Stimulated activated effector memory CD8-positive, alpha-beta T cell treated with anti-CD3 and anti-CD28 coated beads, Interleukin-12 subunit alpha, Interleukin-12 subunit beta, amount 100 ng/mL, for 72 hours (primary cell): Measurements from ENCODE around the gene TRIM34.
A peak's percentile ranks its signal among the peaks of the same experiment; 100 is the strongest.
"Not testable (repeated sequence)": the region's sequence is repeated elsewhere in the genome, so short reads cannot be mapped to it uniquely, and the experiment has no call there.

Source experiments
- ATAC-seq: fragments of 150-1000 bp; cut with Tn5 transposase; 2 replicates; pipeline ENCODE4 v1.10.0; 2021
- DNase-seq, 2 donors: peaks; one replicate each; pipeline ENCODE4 v3.0.0; 2021 to 2022; ENCODE audit warnings: low spot score in 2 of 2
- H3K27ac Mint-ChIP-seq: one replicate; pipeline ENCODE4 v1.8.0; 2022; ENCODE audit warnings: mild to moderate bottlenecking, mixed read lengths
- H3K36me3 Mint-ChIP-seq: one replicate; pipeline ENCODE4 v1.8.0; 2022; ENCODE audit warnings: mild to moderate bottlenecking, mixed read lengths
- H3K4me1 Mint-ChIP-seq: one replicate; pipeline ENCODE4 v1.8.0; 2022; ENCODE audit warnings: mixed read lengths
- H3K4me3 Mint-ChIP-seq: one replicate; pipeline ENCODE4 v1.8.0; 2022; ENCODE audit warnings: mild to moderate bottlenecking, mixed read lengths
- H3K9me3 Mint-ChIP-seq: one replicate; pipeline ENCODE4 v1.8.0; 2022; ENCODE audit warnings: mixed read lengths

TRIM34 gene

DNA sequence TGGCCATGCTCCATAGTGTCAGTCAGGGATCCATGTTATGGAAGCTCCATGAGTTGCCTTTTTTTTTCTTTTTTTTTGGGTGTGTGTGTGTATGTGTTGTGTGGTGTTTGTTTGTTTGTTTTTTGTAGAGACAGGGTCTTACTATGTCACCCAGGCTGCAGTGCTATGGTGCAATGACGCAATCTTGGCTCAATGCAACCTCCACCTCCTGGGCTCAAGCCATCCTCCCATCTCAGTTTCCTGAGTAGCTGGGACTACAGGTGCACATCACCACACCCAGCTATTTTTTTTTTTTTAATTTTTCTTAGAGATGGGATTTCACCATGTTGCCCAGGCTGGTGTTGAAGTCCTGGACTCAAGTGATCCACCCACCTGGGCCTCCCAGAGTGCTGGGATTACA is 63.7 kb downstream of the TRIM34 start:
- Mint-ChIP-seq H3K9me3 (no peaks in the 10 kb centered on the region), H3K27ac (no peak overlapping the region), H3K36me3 (peaks cover 41% of the 10 kb centered on the region), H3K4me3 (no peak overlapping the region), H3K4me1 (peaks cover 67% of the 10 kb centered on the region)
- ATAC-seq (no peak), DNase-seq (no peak)

DNA sequence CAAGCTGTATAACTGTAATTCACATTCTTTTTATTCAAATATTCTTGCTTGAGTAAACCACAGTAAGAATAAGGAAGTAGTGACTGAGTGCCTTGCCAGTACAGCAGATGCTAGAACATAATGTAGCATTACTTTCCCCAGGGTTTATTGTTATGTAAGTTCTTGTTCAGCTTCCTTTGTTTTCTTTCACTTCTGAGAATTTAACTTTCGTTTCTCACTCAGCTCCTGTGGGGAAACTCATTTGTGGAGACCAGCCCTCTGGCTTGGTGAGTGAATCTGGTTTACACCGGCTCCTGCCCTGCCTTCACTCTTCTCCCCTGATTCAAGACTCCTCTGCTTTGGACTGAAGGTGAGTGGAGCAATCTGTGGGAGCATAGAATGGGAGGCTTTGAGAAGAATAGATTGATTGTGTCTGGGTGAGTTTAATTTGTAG is 64.8 kb downstream of the TRIM34 start, which contains the start of gene TRIM22:
TSS of gene TRIM22 (plus strand) at position 240 of the 433 bp plus-strand sequence. CDS start 6,443 bp downstream, outside the sequence.
- Mint-ChIP-seq H3K36me3 (peaks cover 34% of the 10 kb centered on the region), H3K4me1 (peaks cover 65% of the 10 kb centered on the region), H3K27ac (peak within 1 kb of the TSS; percentile 95), H3K4me3 (peak within 1 kb of the TSS; percentile 93), H3K9me3 (no peaks in the 10 kb centered on the region)
- peak; percentile 79 for ATAC-seq
- peak in 1 of 2 donors; percentile 74 for DNase-seq

DNA sequence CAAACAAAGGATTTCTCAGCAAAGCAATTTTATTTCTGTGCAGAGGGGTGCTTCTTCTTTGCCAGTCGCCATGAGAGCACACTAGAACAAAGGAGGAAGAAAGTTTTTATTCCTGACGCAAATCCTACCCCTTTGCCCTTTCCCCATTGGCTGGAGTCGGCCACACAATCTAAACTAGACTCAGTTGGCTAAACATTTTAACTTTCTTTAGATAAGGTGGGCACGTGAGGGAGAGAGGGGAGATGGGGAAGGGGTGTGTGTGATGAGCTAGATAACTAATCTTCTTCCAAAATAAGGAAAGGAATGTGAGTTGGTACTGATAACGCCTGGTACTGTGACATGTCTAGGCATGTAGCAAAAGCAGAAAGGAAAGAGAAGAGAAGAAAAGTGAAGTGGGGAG is 65.4 kb downstream of the TRIM34 start:
- H3K27ac Mint-ChIP-seq: peak overlapping the region; percentile 95
- ATAC-seq (no peak), DNase-seq (no peak)
- peaks cover 65% of the 10 kb centered on the region for H3K4me1 Mint-ChIP-seq
- H3K4me3 Mint-ChIP-seq: peak overlapping the region; percentile 93
- no peaks in the 10 kb centered on the region for H3K9me3 Mint-ChIP-seq
- H3K36me3 Mint-ChIP-seq: peaks cover 31% of the 10 kb centered on the region

DNA sequence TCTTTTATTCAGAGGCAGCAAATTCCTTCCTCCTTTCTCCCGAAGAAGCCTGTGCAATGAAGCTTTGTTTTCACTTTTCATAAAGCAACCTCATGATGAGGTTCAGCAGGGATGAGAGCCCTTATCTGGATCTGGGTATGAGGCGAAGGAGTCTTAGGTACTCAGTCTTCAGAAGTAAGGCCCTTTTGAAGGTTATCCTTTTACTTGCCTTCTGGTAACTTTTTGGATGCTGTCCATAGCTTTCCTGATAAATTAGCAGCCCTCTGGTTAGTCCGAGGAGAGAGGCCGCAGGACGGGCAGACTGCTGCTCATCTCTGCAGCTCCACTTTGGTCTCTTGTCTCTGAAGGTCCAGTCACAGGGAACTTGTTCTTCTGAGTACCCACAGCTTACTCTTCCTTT is 65.9 kb downstream of the TRIM34 start:
- H3K4me1 Mint-ChIP-seq: peaks cover 65% of the 10 kb centered on the region

DNA sequence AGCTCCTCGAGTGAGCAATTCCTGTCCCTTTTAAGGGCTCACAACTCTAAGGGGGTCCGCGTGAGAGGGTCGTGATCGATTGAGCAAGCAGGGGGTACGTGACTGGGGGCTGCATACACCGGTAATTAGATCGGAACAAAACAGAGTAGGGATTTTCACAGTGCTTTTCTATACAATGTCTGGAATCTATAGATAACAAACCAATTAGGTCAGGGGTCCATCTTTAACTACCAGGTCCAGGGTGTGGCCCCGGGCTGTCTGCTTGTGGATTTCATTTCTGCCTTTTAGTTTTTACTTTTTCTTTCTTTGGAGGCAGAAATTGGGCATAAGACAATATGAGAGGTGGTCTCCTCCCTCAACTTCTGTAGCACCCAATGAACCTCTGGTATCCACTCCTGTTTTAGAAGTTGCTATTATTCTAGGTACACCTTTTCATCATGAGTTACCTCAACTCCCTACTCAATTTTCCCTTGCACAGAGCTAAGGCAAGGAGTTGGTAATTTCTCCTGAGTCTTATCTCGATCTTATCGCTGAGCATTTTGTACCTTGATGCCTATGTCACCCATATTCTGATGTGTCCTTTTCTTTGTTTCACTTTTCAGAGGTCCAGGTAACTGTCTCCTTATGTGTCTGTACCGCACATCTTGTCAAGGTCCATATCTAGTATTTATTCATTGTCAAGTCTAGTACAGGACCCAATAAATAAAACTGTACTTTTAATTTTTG is 66.6 kb downstream of the TRIM34 start:
- Mint-ChIP-seq H3K4me1 (peaks cover 67% of the 10 kb centered on the region), H3K27ac (peak overlapping the region; percentile 95), H3K4me3 (peak overlapping the region; percentile 93), H3K36me3 (peaks cover 40% of the 10 kb centered on the region)
- DNase-seq, H3K9me3 Mint-ChIP-seq, ATAC-seq: not testable (repeated sequence)

More for the DNA sequence above, 65.9 kb downstream of the TRIM34 start:
- peak overlapping the region; percentile 93 for H3K4me3 Mint-ChIP-seq
- ATAC-seq: peak; percentile 5
- DNase-seq: no peak
- H3K36me3 Mint-ChIP-seq: peaks cover 33% of the 10 kb centered on the region
- H3K9me3 Mint-ChIP-seq: no peaks in the 10 kb centered on the region
- peak overlapping the region; percentile 95 for H3K27ac Mint-ChIP-seq

DNA sequence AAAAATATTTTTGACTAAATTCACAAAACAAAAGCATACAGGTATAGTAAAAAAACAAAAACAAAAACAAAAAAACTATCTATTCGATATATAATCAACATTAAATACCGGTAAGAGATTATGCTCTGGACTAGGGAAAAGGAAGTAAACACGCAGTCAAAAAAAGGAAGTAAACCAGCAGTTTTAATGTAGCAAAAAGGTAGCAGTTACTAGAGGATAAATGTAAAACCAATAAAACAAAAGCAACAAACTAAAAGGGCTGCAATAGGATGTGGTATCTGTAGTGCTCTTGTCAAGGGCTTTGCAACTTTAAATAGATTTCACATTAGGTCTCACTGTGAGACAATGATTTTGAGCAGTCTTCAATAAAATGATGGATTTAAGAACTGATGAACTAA is 67.2 kb downstream of the TRIM34 start:
- no peak for DNase-seq
- peaks cover 70% of the 10 kb centered on the region for H3K4me1 Mint-ChIP-seq
- no peak for ATAC-seq
- H3K9me3 Mint-ChIP-seq: no peaks in the 10 kb centered on the region
- peak overlapping the region; percentile 93 for H3K4me3 Mint-ChIP-seq
- peaks cover 45% of the 10 kb centered on the region for H3K36me3 Mint-ChIP-seq
- peak overlapping the region; percentile 95 for H3K27ac Mint-ChIP-seq
